Astrocyte (in vitro differentiated cells and primary cell): ENCODE results near the gene FAM174C.

Source experiments
- EZH2 ChIP-seq: IDR thresholded peaks from 2 replicates; pipeline ENCODE4 v1.6.1; 2012; ENCODE audit warnings: mild to moderate bottlenecking, low read length, inconsistent platforms; ENCODE audit not compliant: insufficient read depth
- TF ChIP-seq, protein P1 (sequence below): IDR thresholded peaks from 2 replicates; pipeline ENCODE4 v1.5.1; 2011; ENCODE audit warnings: low read depth, mild to moderate bottlenecking, inconsistent platforms, low read length, moderate library complexity; ENCODE audit not compliant: insufficient read depth

DNA sequence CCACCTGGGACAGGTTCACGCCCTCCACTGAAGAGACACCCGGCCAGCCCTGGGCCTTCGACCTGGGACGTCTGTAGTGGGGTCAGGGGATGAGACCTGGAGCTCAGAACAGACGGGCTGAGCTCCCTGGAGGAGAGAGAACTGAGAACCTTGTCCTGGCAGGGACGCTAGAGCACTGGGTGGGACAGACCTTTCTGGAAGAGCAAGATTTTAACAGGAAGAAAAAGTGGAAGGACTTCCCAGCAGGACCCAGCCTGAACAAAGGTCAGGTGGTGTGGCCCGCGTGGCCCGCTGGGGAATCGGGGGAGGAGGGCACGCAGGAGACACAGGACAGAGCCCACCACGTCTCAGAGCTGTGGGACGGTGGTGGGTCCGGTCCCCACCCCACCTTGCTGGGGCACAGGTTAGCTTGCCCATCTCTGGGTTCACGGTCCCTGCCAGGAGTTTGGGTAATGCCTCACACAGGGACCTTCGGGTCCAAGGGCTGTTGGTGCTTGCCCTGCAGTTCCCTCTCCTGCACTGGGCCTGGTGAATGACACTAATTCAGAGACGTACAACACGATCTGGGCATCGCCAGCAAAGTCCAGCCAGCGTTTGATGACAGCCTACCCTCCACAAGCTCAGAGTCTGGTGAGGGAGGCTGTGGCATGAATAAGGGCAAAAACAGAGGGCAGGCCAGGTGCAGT, 9.1 kb downstream of the FAM174C start:
- TF ChIP-seq EZH2 = no peak
- TF ChIP-seq, protein P1, sequence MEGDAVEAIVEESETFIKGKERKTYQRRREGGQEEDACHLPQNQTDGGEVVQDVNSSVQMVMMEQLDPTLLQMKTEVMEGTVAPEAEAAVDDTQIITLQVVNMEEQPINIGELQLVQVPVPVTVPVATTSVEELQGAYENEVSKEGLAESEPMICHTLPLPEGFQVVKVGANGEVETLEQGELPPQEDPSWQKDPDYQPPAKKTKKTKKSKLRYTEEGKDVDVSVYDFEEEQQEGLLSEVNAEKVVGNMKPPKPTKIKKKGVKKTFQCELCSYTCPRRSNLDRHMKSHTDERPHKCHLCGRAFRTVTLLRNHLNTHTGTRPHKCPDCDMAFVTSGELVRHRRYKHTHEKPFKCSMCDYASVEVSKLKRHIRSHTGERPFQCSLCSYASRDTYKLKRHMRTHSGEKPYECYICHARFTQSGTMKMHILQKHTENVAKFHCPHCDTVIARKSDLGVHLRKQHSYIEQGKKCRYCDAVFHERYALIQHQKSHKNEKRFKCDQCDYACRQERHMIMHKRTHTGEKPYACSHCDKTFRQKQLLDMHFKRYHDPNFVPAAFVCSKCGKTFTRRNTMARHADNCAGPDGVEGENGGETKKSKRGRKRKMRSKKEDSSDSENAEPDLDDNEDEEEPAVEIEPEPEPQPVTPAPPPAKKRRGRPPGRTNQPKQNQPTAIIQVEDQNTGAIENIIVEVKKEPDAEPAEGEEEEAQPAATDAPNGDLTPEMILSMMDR = no peak
